ENCODE results near the gene TULP1.
"Not testable (repeated sequence)": the region's sequence is repeated elsewhere in the genome, so short reads cannot be mapped to it uniquely, and the experiment has no call there.

The TULP1 gene

GRCh38 chr6:35519313-35520015 is 6.8 kb upstream of the TULP1 start:
- no peak for DNase-seq

GRCh38 chr6:35518566-35519312 is 6.0 kb upstream of the TULP1 start:
- DNase-seq: no peak

DNA sequence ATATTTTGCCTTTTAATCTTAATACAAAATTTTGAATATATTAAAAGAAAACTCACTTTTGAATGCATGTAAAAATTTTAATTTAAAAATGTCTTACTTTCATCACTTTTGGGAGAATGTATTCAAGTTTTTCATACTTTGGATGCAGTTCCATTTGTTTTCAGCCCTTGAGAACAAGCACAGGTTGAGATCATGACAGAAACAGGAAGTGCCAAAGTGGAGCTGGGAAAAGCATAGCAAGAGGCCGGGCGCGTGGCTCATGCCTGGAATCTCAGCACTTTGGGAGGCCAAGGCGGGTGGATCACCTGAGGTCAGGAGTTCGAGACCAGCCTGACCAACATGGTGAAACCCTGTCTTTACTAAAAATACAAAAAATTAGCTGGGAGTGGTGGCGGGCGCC is 5.3 kb upstream of the TULP1 start:
- not testable (repeated sequence) for DNase-seq

DNA sequence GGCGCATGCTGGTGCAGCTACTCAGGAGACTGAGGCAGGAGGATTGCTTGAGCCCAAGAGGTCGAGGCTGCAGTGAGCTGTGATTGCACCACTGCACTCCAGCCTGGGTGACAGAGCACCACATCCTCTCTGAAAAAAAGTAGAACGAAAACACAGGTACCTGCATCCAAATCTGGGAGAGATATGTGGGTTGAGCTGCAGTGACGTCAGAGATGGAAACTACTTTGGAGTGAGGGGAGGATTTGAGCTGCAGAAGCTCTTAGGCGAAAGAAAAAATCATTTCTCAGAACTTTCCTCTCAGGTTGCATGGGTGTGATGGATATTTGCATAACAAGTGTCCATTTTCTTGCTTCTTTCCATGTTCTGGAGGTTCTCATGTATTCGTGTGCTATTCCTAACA is 4.0 kb upstream of the TULP1 start:
- no peak for DNase-seq

- DNase-seq: not testable (repeated sequence)
Observed at GRCh38 chr6:35515939-35516338, 3.2 kb upstream of the TULP1 start.

GRCh38 chr6:35514587-35514986 is 1.9 kb upstream of the TULP1 start:
- no peak for DNase-seq

- no peak for DNase-seq
Observed at GRCh38 chr6:35512006-35512405, 690 bp downstream of the TULP1 start.

- no peak for DNase-seq
Observed at GRCh38 chr6:35511562-35511941, 1.1 kb downstream of the TULP1 start.

GRCh38 chr6:35510916-35511561 is 1.7 kb downstream of the TULP1 start:
- DNase-seq: no peak

- DNase-seq: no peak
Observed at GRCh38 chr6:35508542-35508941, 4.2 kb downstream of the TULP1 start.

GRCh38 chr6:35508027-35508426 is 4.7 kb downstream of the TULP1 start:
- DNase-seq: no peak

GRCh38 chr6:35507221-35507620 is 5.5 kb downstream of the TULP1 start:
- no peak for DNase-seq

GRCh38 chr6:35506536-35506935 is 6.2 kb downstream of the TULP1 start:
- DNase-seq: no peak

- no peak for DNase-seq
Observed at GRCh38 chr6:35505999-35506412, 6.7 kb downstream of the TULP1 start.

GRCh38 chr6:35503534-35503933 is 9.2 kb downstream of the TULP1 start:
- DNase-seq: no peak

- DNase-seq: no peak
Observed at GRCh38 chr6:35501784-35502183, 10.9 kb downstream of the TULP1 start.

DNA sequence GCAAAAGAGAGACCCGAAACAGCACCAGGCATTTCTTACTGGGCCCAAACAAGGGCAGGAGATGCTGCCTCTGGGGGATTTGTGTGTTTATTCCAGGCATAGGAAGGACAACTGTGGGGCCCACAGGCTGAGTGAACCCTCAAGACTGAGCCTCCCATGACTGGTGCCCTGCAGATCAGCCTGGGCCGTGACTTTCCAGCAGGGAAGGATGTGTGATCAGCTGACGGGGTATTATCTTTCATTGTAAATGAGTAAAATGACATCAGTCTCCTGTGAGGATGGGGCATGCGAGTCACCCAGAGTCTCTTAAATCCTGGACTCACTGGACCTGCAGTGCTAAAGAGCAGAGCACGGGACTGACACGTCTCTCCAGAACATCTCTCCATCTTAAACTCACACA is 11.9 kb downstream of the TULP1 start:
- DNase-seq: no peak

- no peak for DNase-seq
Observed at GRCh38 chr6:35499372-35499771, 13.3 kb downstream of the TULP1 start.

DNA sequence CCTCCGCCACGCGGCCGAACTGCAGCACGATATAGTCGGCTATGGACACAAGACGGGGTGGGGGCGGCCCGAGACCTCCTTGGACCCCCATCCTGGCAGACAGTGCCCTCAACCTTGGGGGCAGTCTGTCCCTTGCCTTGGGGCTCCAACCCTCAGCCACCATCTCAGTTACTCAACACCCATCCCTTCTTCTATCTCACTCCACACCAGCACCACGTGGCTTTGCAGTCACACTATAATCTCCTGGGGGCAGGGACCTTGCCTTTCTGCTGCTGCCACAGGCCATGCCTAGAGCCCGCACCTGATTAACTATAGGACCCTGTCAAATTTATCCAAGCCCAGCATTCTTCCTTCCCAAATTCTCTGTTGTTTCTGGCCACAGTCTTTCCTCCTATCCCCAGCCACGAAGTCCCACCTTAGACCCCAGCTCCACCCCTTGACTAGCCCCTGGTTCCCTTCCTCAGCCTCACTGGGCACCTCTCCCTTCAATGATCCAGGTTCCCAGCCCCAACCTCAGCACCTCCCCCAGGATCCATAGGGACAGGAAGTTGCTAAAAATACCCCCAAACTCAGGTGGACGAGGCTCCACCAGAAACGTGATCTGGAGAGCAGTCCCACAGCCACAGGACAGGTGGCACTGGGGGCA is 14.2 kb downstream of the TULP1 start:
- DNase-seq: no peak

DNA sequence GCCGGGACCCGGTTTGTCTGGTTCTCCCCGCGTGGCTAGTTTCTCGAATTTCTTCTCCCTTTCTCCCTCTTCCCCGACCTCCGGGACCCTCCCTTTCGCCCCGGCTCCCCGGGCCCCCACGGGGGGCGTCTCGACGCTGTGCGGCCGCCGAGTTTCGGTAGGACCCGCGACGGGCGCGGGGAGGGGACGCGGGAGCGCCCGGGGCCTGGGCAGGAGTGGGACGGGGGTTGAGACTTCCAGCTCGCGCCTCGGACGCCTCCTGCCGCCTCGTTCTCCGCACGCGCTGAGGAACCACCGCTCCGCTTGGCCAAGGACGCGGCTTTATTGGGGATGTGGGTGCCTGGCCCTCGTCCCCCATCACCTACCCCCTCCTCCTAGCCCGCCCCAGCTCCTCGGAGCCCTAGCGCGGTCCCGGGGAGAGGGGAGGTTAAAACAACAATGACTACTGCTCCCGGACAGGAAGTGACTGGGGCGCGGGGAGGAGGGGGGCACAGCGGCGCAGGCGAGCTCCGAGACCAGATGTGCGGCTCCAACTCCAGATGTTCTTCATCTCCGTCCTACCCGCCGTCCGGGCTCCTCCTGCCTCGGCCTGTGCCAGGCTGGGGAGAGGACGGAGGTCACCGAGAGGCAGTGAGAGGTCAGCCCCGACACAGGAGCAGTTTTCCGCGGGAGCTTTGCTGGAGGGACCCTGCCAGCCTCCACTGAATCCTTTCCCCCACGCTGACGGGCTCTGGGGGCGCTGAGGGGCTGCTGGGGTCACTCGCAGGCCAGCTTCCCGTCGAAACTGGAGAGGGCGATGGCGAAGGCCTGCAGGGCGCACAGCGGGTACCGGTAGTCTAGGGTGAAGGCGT is 14.9 kb downstream of the TULP1 start:
- peak; percentile 60 for DNase-seq

GRCh38 chr6:35496841-35497570 is 15.7 kb downstream of the TULP1 start, which contains the start of gene TEAD3:
Gene TEAD3 (minus strand): TSS chr6:35497079.
- DNase-seq: peak; percentile 50
